Natural killer cell (primary cell): ENCODE data around the gene MXD3. TPM values are rescaled to one million over a fixed set of nuclear protein-coding genes. Genes with fewer than 3 reads are reported as not detected.

Experiments
- ATAC-seq, 3 donors: fragments of 150-1000 bp in 2 of 3; fragments of 200-7000 bp in 1 of 3; cut with Tn5 transposase; 1 replicate in 1 of 3; 2 replicates in 2 of 3; pipeline ENCODE4 v1.10.0; 2021; ENCODE audit warnings: mild to moderate bottlenecking in 2 of 3, moderate library complexity in 2 of 3
- DNase-seq, 2 donors: peaks; one replicate each; pipeline versions ENCODE4 v3.0.0 to v3.0.0-alpha.2; 2013 to 2021; ENCODE audit warnings: mixed read lengths in 1 of 2
- H3K27ac ChIP-seq: one replicate; pipeline ENCODE4 v1.5.1; 2013; ENCODE audit warnings: mild to moderate bottlenecking, low read length
- H3K27me3 ChIP-seq: one replicate; pipeline ENCODE4 v1.6.1; 2013; ENCODE audit warnings: low read length; ENCODE audit not compliant: control insufficient read depth, insufficient read depth
- H3K36me3 ChIP-seq: one replicate; pipeline ENCODE4 v1.6.1; 2013; ENCODE audit warnings: low read length; ENCODE audit not compliant: control insufficient read depth, insufficient read depth
- H3K4me1 ChIP-seq: one replicate; pipeline ENCODE4 v1.6.1; 2013; ENCODE audit warnings: low read length; ENCODE audit not compliant: control insufficient read depth, insufficient read depth
- H3K4me3 ChIP-seq: one replicate; pipeline ENCODE4 v1.5.1; 2013; ENCODE audit warnings: low read length
- H3K9me3 ChIP-seq: one replicate; pipeline ENCODE4 v1.6.1; 2013; ENCODE audit warnings: low read length; ENCODE audit not compliant: control insufficient read depth, insufficient read depth
- H3K27ac Mint-ChIP-seq, 2 donors: one replicate each; pipeline ENCODE4 v1.8.0; 2022; ENCODE audit warnings: mild to moderate bottlenecking in 2 of 2, mixed read lengths in 2 of 2, moderate library complexity in 1 of 2
- H3K27me3 Mint-ChIP-seq, 2 donors: one replicate each; pipeline ENCODE4 v1.8.0; 2022; ENCODE audit warnings: low read depth in 2 of 2, mixed read lengths in 2 of 2
- H3K36me3 Mint-ChIP-seq: one replicate; pipeline ENCODE4 v1.8.0; 2022; ENCODE audit warnings: mixed read lengths
- H3K4me1 Mint-ChIP-seq, 2 donors: one replicate each; pipeline ENCODE4 v1.8.0; 2022; ENCODE audit warnings: mixed read lengths in 2 of 2
- H3K4me3 Mint-ChIP-seq: one replicate; pipeline ENCODE4 v1.8.0; 2022; ENCODE audit warnings: mild to moderate bottlenecking, moderate library complexity, mixed read lengths
- H3K9me3 Mint-ChIP-seq, 2 donors: one replicate each; pipeline ENCODE4 v1.8.0; 2022; ENCODE audit warnings: mixed read lengths in 2 of 2
- WGBS: methylation state at CpG from one replicate; pipeline ENCODE4 v1.1.7; 2013; ENCODE audit warnings: missing lambda C conversion rate; ENCODE audit not compliant: insufficient coverage; 5-methylcytosine and 5-hydroxymethylcytosine counted together
- intact Hi-C: fragments of 100-400 bp; cut with micrococcal nuclease; formaldehyde crosslinking; loops from one replicate; pipeline ENCODE4 v1.14.2; 2022
- total RNA-seq, 4 donors: library from RNA; stranded (reverse); fragments of 120-200 nt in 1 of 4; gene quantifications; one replicate each; pipeline versions ENCODE4 v1.2.3 to v1.2.4, GENCODE V29; 2013 to 2022
- TF ChIP-seq, protein P1 (sequence below): fragments of 200-600 bp; IDR thresholded peaks from one replicate; pipeline ENCODE4 v1.8.0; 2022; ENCODE audit warnings: antibody characterized with exemption

The MXD3 gene
- total RNA-seq, 3 donors from 2014 or later (not counting 1 experiment from before 2014, with no cell fraction given), result 10.9 to 15.0 (median 15.0) TPM

DNA sequence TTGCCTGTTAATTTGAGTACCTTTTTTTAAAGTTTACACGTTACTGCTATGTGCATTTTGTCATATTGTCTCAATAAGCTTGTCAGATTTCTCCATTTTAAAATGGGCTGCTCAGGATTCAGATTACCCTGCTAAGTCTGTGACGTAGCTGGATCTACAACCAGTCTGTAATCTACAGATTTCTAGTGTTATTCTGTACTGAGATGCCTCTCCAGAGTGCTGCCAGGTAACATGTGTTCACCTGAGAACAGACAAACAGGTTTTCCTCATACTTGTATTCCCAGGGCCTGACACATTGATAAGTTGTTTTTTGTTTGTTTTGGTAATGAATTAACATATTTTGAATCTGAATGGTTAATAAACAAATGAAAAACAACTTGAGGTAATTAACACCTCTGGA lies 23.5 kb downstream of the MXD3 start:
- H3K36me3 Mint-ChIP-seq, result peaks cover 28% of the 10 kb centered on the region
- peaks cover 0 to 5% of the 10 kb centered on the region in 2 donors for H3K4me1 Mint-ChIP-seq
- Histone ChIP-seq H3K9me3 (no peaks in the 10 kb centered on the region), H3K4me3 (no peak overlapping the region), H3K36me3 (peaks cover 73% of the 10 kb centered on the region), H3K27ac (no peak overlapping the region), H3K27me3 (no peaks in the 10 kb centered on the region), H3K4me1 (no peaks in the 10 kb centered on the region)
- H3K27ac Mint-ChIP-seq, result no peak overlapping the region
- 95% methylated on average over 2 of the region's 2 CpGs for WGBS
- H3K4me3 Mint-ChIP-seq, result no peak overlapping the region
- DNase-seq (no peak), ATAC-seq (no peak)
- no peaks in the 10 kb centered on the region for H3K27me3 Mint-ChIP-seq
- TF ChIP-seq, protein P1, sequence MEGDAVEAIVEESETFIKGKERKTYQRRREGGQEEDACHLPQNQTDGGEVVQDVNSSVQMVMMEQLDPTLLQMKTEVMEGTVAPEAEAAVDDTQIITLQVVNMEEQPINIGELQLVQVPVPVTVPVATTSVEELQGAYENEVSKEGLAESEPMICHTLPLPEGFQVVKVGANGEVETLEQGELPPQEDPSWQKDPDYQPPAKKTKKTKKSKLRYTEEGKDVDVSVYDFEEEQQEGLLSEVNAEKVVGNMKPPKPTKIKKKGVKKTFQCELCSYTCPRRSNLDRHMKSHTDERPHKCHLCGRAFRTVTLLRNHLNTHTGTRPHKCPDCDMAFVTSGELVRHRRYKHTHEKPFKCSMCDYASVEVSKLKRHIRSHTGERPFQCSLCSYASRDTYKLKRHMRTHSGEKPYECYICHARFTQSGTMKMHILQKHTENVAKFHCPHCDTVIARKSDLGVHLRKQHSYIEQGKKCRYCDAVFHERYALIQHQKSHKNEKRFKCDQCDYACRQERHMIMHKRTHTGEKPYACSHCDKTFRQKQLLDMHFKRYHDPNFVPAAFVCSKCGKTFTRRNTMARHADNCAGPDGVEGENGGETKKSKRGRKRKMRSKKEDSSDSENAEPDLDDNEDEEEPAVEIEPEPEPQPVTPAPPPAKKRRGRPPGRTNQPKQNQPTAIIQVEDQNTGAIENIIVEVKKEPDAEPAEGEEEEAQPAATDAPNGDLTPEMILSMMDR, result no peak
- intact Hi-C loops, result no loop called here
- H3K9me3 Mint-ChIP-seq, result no peaks in the 10 kb centered on the region

DNA sequence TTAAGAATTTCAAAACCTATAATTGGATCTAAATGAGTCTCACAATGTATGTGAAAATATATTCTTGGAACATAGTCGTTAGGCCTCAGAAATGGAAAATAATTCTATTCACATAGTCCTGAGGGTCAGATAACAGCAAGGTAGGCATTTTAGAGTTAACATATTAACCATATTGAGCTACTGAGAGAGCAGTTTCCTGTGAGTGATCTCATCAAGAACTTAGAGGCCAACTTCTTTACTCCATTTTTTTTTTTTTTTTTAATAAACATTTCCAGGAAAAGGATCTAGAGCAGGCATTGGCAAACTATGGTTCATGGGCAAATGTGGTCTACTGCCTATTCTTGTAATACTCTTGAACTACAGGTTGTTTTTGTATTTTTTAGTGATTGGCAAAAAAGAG lies 34.8 kb downstream of the MXD3 start:
- H3K27ac ChIP-seq, result no peak overlapping the region
- ATAC-seq, result no peak
- H3K27ac Mint-ChIP-seq, result peak overlapping the region; percentile 8 to 34

DNA sequence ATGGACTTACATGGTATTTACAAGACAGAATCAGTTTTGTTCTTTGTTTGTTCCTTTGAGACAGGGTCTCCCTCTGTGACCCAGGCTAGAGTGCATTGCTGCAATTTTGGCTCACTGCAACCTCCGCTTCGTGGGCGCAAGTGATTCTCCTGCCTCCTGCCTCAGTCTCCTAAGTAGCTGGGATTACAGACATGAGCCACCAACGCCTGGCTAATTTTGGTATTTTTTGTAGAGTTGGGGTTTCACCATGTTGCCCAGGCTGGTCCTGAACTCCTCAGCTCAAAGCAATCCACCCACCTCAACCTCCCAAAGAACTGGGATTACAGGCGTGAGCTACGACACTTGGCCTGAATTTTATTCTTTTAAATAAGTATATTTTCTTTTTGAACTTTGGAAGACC lies 35.8 kb downstream of the MXD3 start:
- no peaks in the 10 kb centered on the region for H3K27me3 Mint-ChIP-seq

More for the DNA sequence above, 34.8 kb downstream of the MXD3 start:
- Mint-ChIP-seq H3K36me3 (peaks cover 20% of the 10 kb centered on the region), H3K9me3 (no peaks in the 10 kb centered on the region), H3K4me1 (no peaks in the 10 kb centered on the region), H3K4me3 (no peak overlapping the region), H3K27me3 (no peaks in the 10 kb centered on the region)
- peaks cover 65% of the 10 kb centered on the region for H3K36me3 ChIP-seq
- no peaks in the 10 kb centered on the region for H3K4me1 ChIP-seq
- TF ChIP-seq, protein P1, result no peak
- WGBS, result 100% methylated on average over 1 of the region's 1 CpG
- no peaks in the 10 kb centered on the region for H3K9me3 ChIP-seq
- DNase-seq, result no peak
- intact Hi-C loops, result no loop called here
- H3K27me3 ChIP-seq, result no peaks in the 10 kb centered on the region
- no peak overlapping the region for H3K4me3 ChIP-seq

DNA sequence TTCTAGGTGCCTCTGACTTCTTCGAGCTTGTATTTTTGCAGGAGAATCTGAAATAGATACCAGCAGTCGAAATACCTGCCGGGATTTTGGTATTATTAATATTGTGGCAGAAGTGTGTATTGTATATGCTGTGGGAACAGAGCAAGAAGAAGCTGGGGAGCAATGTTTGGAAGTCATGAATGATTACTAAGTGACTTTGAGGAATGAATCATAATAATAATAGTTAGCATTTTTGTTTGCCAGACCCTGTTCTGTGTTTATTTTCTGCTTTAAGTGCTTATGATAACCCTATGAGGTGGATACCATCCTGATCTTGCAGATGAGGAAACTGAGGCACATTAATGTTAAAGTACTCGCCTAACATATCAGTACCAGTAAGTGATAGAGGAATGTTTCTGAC lies 40.6 kb downstream of the MXD3 start:
- Histone ChIP-seq H3K4me1 (no peaks in the 10 kb centered on the region), H3K27me3 (no peaks in the 10 kb centered on the region), H3K27ac (no peak overlapping the region), H3K36me3 (peaks cover 77% of the 10 kb centered on the region), H3K9me3 (no peaks in the 10 kb centered on the region), H3K4me3 (no peak overlapping the region)
- H3K9me3 Mint-ChIP-seq, result no peaks in the 10 kb centered on the region
- peak overlapping the region in 1 of 2 donors; percentile 38 for H3K27ac Mint-ChIP-seq
- H3K27me3 Mint-ChIP-seq, result no peaks in the 10 kb centered on the region
- H3K36me3 Mint-ChIP-seq, result no peaks in the 10 kb centered on the region
- no peak for ATAC-seq
- H3K4me3 Mint-ChIP-seq, result no peak overlapping the region
- 99% methylated on average over 4 of the region's 4 CpGs for WGBS
- no peaks in the 10 kb centered on the region for H3K4me1 Mint-ChIP-seq
- no peak for DNase-seq
- TF ChIP-seq, protein P1, result no peak
- intact Hi-C loops, result no loop called here

More for the DNA sequence above, 35.8 kb downstream of the MXD3 start:
- no peaks in the 10 kb centered on the region for H3K27me3 ChIP-seq
- Mint-ChIP-seq H3K36me3 (peaks cover 17% of the 10 kb centered on the region), H3K4me3 (no peak overlapping the region), H3K27ac (no peak overlapping the region), H3K4me1 (no peaks in the 10 kb centered on the region), H3K9me3 (no peaks in the 10 kb centered on the region)
- DNase-seq (no peak), ATAC-seq (no peak)
- no peaks in the 10 kb centered on the region for H3K4me1 ChIP-seq
- H3K4me3 ChIP-seq, result no peak overlapping the region
- H3K27ac ChIP-seq, result no peak overlapping the region
- no peaks in the 10 kb centered on the region for H3K9me3 ChIP-seq
- intact Hi-C loops, result no loop called here
- TF ChIP-seq, protein P1, result no peak
- WGBS, result 98% methylated on average over 3 of the region's 6 CpGs
- H3K36me3 ChIP-seq, result peaks cover 64% of the 10 kb centered on the region
